Glutamatergic neuron (in vitro differentiated cells): Measurements from ENCODE around the gene NBPF3. TPM values are rescaled to one million over a fixed set of nuclear protein-coding genes. Genes with fewer than 3 reads are reported as not detected.
"Not testable (repeated sequence)": the region's sequence is repeated elsewhere in the genome, so short reads cannot be mapped to it uniquely, and the experiment has no call there.

Experiments
- DNase-seq: peaks from one replicate; pipeline ENCODE4 v3.0.0; 2022
- H3K27ac Mint-ChIP-seq: one replicate; pipeline ENCODE4 v1.8.0; 2020; ENCODE audit warnings: mild to moderate bottlenecking, mixed read lengths, inconsistent platforms; ENCODE audit not compliant: unreplicated experiment
- H3K27me3 Mint-ChIP-seq: one replicate; pipeline ENCODE4 v1.8.0; 2020; ENCODE audit warnings: mild to moderate bottlenecking, moderate library complexity, mixed read lengths, inconsistent platforms; ENCODE audit not compliant: unreplicated experiment
- H3K36me3 Mint-ChIP-seq: one replicate; pipeline ENCODE4 v1.8.0; 2020; ENCODE audit warnings: mild to moderate bottlenecking, mixed read lengths, inconsistent platforms; ENCODE audit not compliant: unreplicated experiment
- H3K4me1 Mint-ChIP-seq: one replicate; pipeline ENCODE4 v1.8.0; 2020; ENCODE audit warnings: mild to moderate bottlenecking, low read depth, mixed read lengths, inconsistent platforms; ENCODE audit not compliant: unreplicated experiment
- H3K4me3 Mint-ChIP-seq: one replicate; pipeline ENCODE4 v1.8.0; 2020; ENCODE audit warnings: mild to moderate bottlenecking, mixed read lengths, inconsistent platforms; ENCODE audit not compliant: unreplicated experiment
- H3K9me3 Mint-ChIP-seq: one replicate; pipeline ENCODE4 v1.8.0; 2020; ENCODE audit warnings: mild to moderate bottlenecking, moderate library complexity, mixed read lengths, inconsistent platforms; ENCODE audit not compliant: unreplicated experiment
- CTCF ChIP-seq: fragments of 200-600 bp; sonication (generic); IDR thresholded peaks from one replicate; pipeline ENCODE4 v1.5.0; 2021; ENCODE audit not compliant: partially characterized antibody, unreplicated experiment
- total RNA-seq: library from RNA; stranded (reverse); fragmentation: NEBNext Ultra II Directional; extraction: Animal tissue kit (Norgen Biotek cat#: 25700); gene quantifications from one replicate; pipeline ENCODE4 v1.2.1, GENCODE V29; 2021; ENCODE audit not compliant: unreplicated experiment

NBPF3 gene
- total RNA-seq, 1 donor from 2014 or later = 3.1 TPM

GRCh38 chr1:21469581-21469980 is 29.6 kb downstream of the NBPF3 start:
- TF ChIP-seq CTCF = no peak
- H3K9me3 Mint-ChIP-seq = no peaks in the 10 kb centered on the region
- no peaks in the 10 kb centered on the region for H3K36me3 Mint-ChIP-seq
- no peak overlapping the region for H3K4me3 Mint-ChIP-seq
- no peak overlapping the region for H3K27ac Mint-ChIP-seq
- H3K27me3 Mint-ChIP-seq = peaks cover 2% of the 10 kb centered on the region
- no peak for DNase-seq
- no peaks in the 10 kb centered on the region for H3K4me1 Mint-ChIP-seq

GRCh38 chr1:21472861-21473260 is 32.9 kb downstream of the NBPF3 start:
- no peak for DNase-seq
- H3K4me3 Mint-ChIP-seq = no peak overlapping the region
- H3K27ac Mint-ChIP-seq = no peak overlapping the region
- H3K4me1 Mint-ChIP-seq = no peaks in the 10 kb centered on the region
- H3K9me3 Mint-ChIP-seq = no peaks in the 10 kb centered on the region
- H3K27me3 Mint-ChIP-seq = peaks cover 2% of the 10 kb centered on the region
- TF ChIP-seq CTCF = no peak
- peaks cover 5% of the 10 kb centered on the region for H3K36me3 Mint-ChIP-seq

GRCh38 chr1:21478356-21478755 is 38.4 kb downstream of the NBPF3 start:
- Mint-ChIP-seq H3K27me3 (peaks cover 2% of the 10 kb centered on the region), H3K4me1 (no peaks in the 10 kb centered on the region), H3K9me3 (no peaks in the 10 kb centered on the region), H3K27ac (no peak overlapping the region), H3K4me3 (no peak overlapping the region), H3K36me3 (peaks cover 5% of the 10 kb centered on the region)
- no peak for DNase-seq
- TF ChIP-seq CTCF = no peak

GRCh38 chr1:21483881-21484280 is 43.9 kb downstream of the NBPF3 start:
- DNase-seq, H3K27me3 Mint-ChIP-seq, H3K4me1 Mint-ChIP-seq, H3K36me3 Mint-ChIP-seq, H3K4me3 Mint-ChIP-seq, H3K9me3 Mint-ChIP-seq, H3K27ac Mint-ChIP-seq: not testable (repeated sequence)

GRCh38 chr1:21489146-21489545 is 49.2 kb downstream of the NBPF3 start:
- H3K36me3 Mint-ChIP-seq = no peaks in the 10 kb centered on the region
- no peak overlapping the region for H3K27ac Mint-ChIP-seq
- H3K27me3 Mint-ChIP-seq = peaks cover 4% of the 10 kb centered on the region
- H3K9me3 Mint-ChIP-seq = peaks cover 2% of the 10 kb centered on the region
- no peaks in the 10 kb centered on the region for H3K4me1 Mint-ChIP-seq
- no peak for TF ChIP-seq CTCF
- no peak overlapping the region for H3K4me3 Mint-ChIP-seq
- DNase-seq = no peak
